Neural crest cell (in vitro differentiated cells): ENCODE results near the gene CEP295NL. TPM values are rescaled to one million over a fixed set of nuclear protein-coding genes. Genes with fewer than 3 reads are reported as not detected.
A peak's percentile ranks its signal among the peaks of the same experiment; 100 is the strongest.

Source experiments
- DNase-seq: peaks from one replicate; pipeline ENCODE4 v3.0.0; 2021; ENCODE audit warnings: low read depth, mixed read lengths, low spot score
- H3K27ac Mint-ChIP-seq: one replicate; pipeline ENCODE4 v1.8.0; 2021; ENCODE audit warnings: mild to moderate bottlenecking, mixed read lengths; ENCODE audit not compliant: unreplicated experiment
- H3K27me3 Mint-ChIP-seq: 2 replicates; pipeline ENCODE4 v1.8.0; 2021; ENCODE audit warnings: low read depth, mild to moderate bottlenecking, mixed read lengths
- H3K36me3 Mint-ChIP-seq: 2 replicates; pipeline ENCODE4 v1.8.0; 2021; ENCODE audit warnings: low read depth, mild to moderate bottlenecking, mixed read lengths
- H3K4me1 Mint-ChIP-seq: 2 replicates; pipeline ENCODE4 v1.8.0; 2021; ENCODE audit warnings: mixed read lengths
- H3K4me3 Mint-ChIP-seq: one replicate; pipeline ENCODE4 v1.8.0; 2021; ENCODE audit warnings: mild to moderate bottlenecking, mixed read lengths
- H3K9me3 Mint-ChIP-seq: 2 replicates; pipeline ENCODE4 v1.8.0; 2021; ENCODE audit warnings: mixed read lengths
- long read RNA-seq: library from polyadenylated mRNA; unstranded; transcript quantifications from one replicate; pipeline ENCODE4 v2.0.0, GENCODE V29; 2020
- total RNA-seq: library from RNA; stranded (reverse); gene quantifications from 2 replicates; pipeline ENCODE4 v1.2.1, GENCODE V29; 2021
- TF ChIP-seq, protein P1 (sequence below): fragments of 200-600 bp; sonication (generic); conservative IDR thresholded peaks from 2 replicates; pipeline ENCODE4 v1.5.0; 2021; ENCODE audit warnings: antibody characterized with exemption, mild to moderate bottlenecking

CEP295NL gene, protein sequence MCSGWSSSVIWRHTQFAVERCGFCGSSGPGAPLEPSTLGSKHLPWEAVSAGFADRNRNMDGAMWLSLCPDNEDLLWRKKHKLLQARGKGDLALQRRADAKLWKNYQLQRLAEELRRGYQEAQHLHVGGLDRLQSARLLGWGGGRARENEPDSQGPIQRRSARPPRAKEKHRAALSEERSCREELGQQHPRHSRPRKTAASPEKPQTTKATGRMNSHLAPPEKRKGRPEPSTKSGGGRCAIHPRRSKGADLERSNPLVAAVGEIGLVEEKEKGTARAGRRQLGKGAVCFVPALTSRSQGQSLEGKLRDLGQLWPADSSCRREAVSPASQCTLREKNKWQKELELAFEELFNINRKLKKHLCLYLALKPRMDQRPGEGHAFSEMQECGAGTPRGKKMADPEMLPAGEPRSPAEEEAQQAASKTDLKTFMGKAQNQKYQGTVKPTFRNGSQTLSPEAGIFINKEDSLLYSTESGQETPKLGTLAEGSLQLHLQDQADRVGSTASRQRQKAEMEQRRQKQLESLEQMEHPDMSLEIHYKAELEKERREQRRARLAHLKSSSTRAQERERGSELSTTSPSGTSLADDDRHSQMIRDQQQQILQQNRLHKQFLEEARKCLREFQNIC
- 1.2 TPM in 2 replicates for total RNA-seq
- long read RNA-seq: 0 reads

DNA sequence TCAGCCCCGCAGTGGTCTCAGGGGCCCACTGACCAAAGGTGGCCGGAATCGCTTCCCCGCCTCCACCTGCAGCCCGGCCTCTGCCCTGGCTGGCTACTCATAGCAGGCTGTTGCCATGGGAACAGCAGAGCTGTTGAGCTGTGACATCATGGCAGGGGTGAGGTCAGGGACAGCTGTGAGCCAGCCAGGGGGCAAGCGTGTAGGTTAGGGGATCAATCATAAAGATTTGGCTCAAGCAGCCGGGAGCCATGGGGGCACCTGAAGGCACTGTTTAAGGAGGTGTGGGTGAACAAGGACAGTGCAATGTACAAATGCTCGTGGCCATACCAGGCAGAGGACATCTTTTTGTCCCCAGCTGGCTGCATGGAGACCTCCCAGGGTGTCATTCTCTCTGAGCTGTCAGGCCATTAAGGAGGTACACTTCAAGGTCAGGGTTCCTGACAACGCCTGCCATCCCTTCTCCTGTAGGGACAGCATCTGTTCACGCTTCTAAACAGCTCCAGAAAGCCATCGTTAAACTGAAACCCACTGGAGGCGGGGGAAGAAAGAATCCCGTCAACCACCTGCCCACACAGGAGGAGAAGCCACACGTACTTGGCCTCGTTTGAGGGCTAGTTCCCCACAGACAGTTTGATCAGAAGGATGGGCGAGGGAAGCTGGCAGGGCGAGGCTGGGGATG is at the start of gene CEP295NL:
Gene CEP295NL, minus strand, starts transcription at position 101 of the 679 bp plus-strand sequence. CDS start 1,373 bp downstream, outside the sequence.
- Mint-ChIP-seq H3K27me3 (no peaks in the 10 kb centered on the region), H3K4me3 (peak within 1 kb of the TSS; percentile 27)
- peak; percentile 52 for DNase-seq

GRCh38 chr17:78952706-78953105 is 49.7 kb upstream of the CEP295NL start:
- peaks cover 30% of the 10 kb centered on the region for H3K4me1 Mint-ChIP-seq
- TF ChIP-seq, protein P1, sequence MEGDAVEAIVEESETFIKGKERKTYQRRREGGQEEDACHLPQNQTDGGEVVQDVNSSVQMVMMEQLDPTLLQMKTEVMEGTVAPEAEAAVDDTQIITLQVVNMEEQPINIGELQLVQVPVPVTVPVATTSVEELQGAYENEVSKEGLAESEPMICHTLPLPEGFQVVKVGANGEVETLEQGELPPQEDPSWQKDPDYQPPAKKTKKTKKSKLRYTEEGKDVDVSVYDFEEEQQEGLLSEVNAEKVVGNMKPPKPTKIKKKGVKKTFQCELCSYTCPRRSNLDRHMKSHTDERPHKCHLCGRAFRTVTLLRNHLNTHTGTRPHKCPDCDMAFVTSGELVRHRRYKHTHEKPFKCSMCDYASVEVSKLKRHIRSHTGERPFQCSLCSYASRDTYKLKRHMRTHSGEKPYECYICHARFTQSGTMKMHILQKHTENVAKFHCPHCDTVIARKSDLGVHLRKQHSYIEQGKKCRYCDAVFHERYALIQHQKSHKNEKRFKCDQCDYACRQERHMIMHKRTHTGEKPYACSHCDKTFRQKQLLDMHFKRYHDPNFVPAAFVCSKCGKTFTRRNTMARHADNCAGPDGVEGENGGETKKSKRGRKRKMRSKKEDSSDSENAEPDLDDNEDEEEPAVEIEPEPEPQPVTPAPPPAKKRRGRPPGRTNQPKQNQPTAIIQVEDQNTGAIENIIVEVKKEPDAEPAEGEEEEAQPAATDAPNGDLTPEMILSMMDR: no peak
- H3K36me3 Mint-ChIP-seq: no peaks in the 10 kb centered on the region
- H3K27me3 Mint-ChIP-seq: peaks cover 11% of the 10 kb centered on the region
- H3K9me3 Mint-ChIP-seq: peaks cover 6% of the 10 kb centered on the region
- no peak for DNase-seq
- no peak overlapping the region for H3K27ac Mint-ChIP-seq
- no peak overlapping the region for H3K4me3 Mint-ChIP-seq

More for the DNA sequence above, at the start of gene CEP295NL:
- peak within 1 kb of the TSS; percentile 93 for H3K27ac Mint-ChIP-seq
- no peaks in the 10 kb centered on the region for H3K9me3 Mint-ChIP-seq
- TF ChIP-seq, protein P1: no peak
- H3K4me1 Mint-ChIP-seq: peaks cover 47% of the 10 kb centered on the region
- no peaks in the 10 kb centered on the region for H3K36me3 Mint-ChIP-seq

GRCh38 chr17:78951967-78952551 is 49.1 kb upstream of the CEP295NL start:
- TF ChIP-seq, protein P1: no peak
- H3K27me3 Mint-ChIP-seq: peaks cover 10% of the 10 kb centered on the region
- H3K9me3 Mint-ChIP-seq: peaks cover 6% of the 10 kb centered on the region
- peak overlapping the region; percentile 89 for H3K27ac Mint-ChIP-seq
- H3K4me1 Mint-ChIP-seq: peaks cover 30% of the 10 kb centered on the region
- no peak overlapping the region for H3K4me3 Mint-ChIP-seq
- no peaks in the 10 kb centered on the region for H3K36me3 Mint-ChIP-seq
- DNase-seq: no peak

DNA sequence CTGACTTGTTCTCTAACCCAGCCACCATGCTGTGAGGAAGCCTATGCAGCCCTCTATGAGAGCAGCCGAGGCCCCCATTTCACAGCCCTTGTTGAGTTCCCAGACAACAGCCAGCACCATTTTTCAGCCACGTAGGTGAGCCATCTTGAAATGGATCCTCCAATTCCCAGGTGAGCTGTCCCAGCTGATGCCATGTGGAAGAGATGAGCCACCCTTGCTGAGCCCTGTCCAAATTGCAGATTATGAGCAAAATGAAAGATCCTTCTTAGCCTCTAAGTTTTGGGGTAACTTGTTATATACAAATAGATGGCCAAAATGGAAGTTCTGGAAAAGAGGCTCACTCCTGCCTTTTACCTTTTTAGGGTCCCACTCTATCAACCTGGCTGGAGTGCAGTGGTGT is 47.9 kb upstream of the CEP295NL start:
- DNase-seq: no peak
- H3K4me3 Mint-ChIP-seq: no peak overlapping the region
- H3K4me1 Mint-ChIP-seq: peaks cover 30% of the 10 kb centered on the region
- TF ChIP-seq, protein P1: no peak
- H3K27me3 Mint-ChIP-seq: peaks cover 8% of the 10 kb centered on the region
- no peaks in the 10 kb centered on the region for H3K36me3 Mint-ChIP-seq
- no peak overlapping the region for H3K27ac Mint-ChIP-seq
- H3K9me3 Mint-ChIP-seq: peaks cover 6% of the 10 kb centered on the region
